AG09319 (cell line): ENCODE data around the gene ST3GAL4.

Experiments
- DNase-seq: peaks from one replicate; pipeline ENCODE4 v3.0.0-alpha.2; 2010; ENCODE audit warnings: low read depth; ENCODE audit errors: extremely low read depth
- CTCF ChIP-seq: IDR thresholded peaks from 2 replicates; pipeline ENCODE4 v1.5.1; 2011; ENCODE audit warnings: low read depth, mild to moderate bottlenecking, inconsistent platforms, low read length, moderate library complexity

ST3GAL4 gene

GRCh38 chr11:126410649-126411048 lies 55.2 kb downstream of the ST3GAL4 start:
- peak; percentile 14 for DNase-seq
- no peak for TF ChIP-seq CTCF

GRCh38 chr11:126411971-126412381 lies 56.5 kb downstream of the ST3GAL4 start:
- DNase-seq = no peak
- peak; percentile 37 for TF ChIP-seq CTCF

- TF ChIP-seq CTCF = no peak
- DNase-seq = no peak
Measured at GRCh38 chr11:126413426-126413825, 57.9 kb downstream of the ST3GAL4 start.

GRCh38 chr11:126413843-126414405 lies 58.4 kb downstream of the ST3GAL4 start:
- DNase-seq = no peak
- TF ChIP-seq CTCF = no peak

- no peak for TF ChIP-seq CTCF
- no peak for DNase-seq
Measured at GRCh38 chr11:126414615-126415014, 59.1 kb downstream of the ST3GAL4 start.

- peak; percentile 60 for DNase-seq
Measured at GRCh38 chr11:126415128-126415527, 59.6 kb downstream of the ST3GAL4 start.

More at GRCh38 chr11:126415128-126415527, 59.6 kb downstream of the ST3GAL4 start:
- no peak for TF ChIP-seq CTCF
